HepG2 (cell line): Measurements from ENCODE around the gene GDAP1L1. TPM values are rescaled to one million over a fixed set of nuclear protein-coding genes. Genes with fewer than 3 reads are reported as not detected.

Experiments used
- ARNT2 ChIP-seq: sonication (generic); formaldehyde crosslinking; IDR thresholded peaks from 2 replicates; pipeline ENCODE4 v1.8.0; 2022; ENCODE audit warnings: mild to moderate bottlenecking, low read depth, missing genetic modification reagents, moderate library complexity
- ATF7 ChIP-seq, 2 experiments: fragments of 450-650 bp in 1 of 2; sonication (generic) in 1 of 2; formaldehyde crosslinking in 1 of 2; IDR thresholded peaks; 2 replicates each; pipeline versions ENCODE4 v1.4.0 to v1.6.1; 2016 to 2020; ENCODE audit warnings: antibody characterized with exemption in 1 of 2, mild to moderate bottlenecking in 1 of 2, missing genetic modification reagents in 1 of 2
- CBFB ChIP-seq: sonication (generic); formaldehyde crosslinking; IDR thresholded peaks from 2 replicates; pipeline ENCODE4 v1.4.0; 2020; ENCODE audit warnings: missing genetic modification reagents
- HOXA5 ChIP-seq: sonication (generic); formaldehyde crosslinking; IDR thresholded peaks from 2 replicates; pipeline ENCODE4 v1.4.0; 2020; ENCODE audit warnings: missing genetic modification reagents
- NR2F2 ChIP-seq: IDR thresholded peaks from 2 replicates; pipeline ENCODE4 v1.6.1; 2012; ENCODE audit warnings: low read depth, inconsistent platforms, borderline replicate concordance
- RORA ChIP-seq: sonication (generic); formaldehyde crosslinking; IDR thresholded peaks from 2 replicates; pipeline ENCODE4 v1.5.0; 2020; ENCODE audit warnings: mild to moderate bottlenecking, missing genetic modification reagents, moderate library complexity
- SRSF9 ChIP-seq: fragments of 200-400 bp; formaldehyde crosslinking; IDR thresholded peaks from 2 replicates; pipeline ENCODE4 v1.6.1; 2018; ENCODE audit warnings: borderline replicate concordance, mild to moderate bottlenecking, low read depth, low read length; ENCODE audit not compliant: insufficient read depth, poor library complexity, severe bottlenecking
- THYN1 ChIP-seq: sonication (generic); formaldehyde crosslinking; IDR thresholded peaks from 2 replicates; pipeline ENCODE4 v1.8.1; 2023; ENCODE audit warnings: low read depth, mild to moderate bottlenecking, moderate library complexity, missing genetic modification reagents, borderline replicate concordance
- ZBTB1 ChIP-seq: sonication (generic); formaldehyde crosslinking; IDR thresholded peaks from 2 replicates; pipeline ENCODE4 v1.4.0; 2020; ENCODE audit warnings: missing genetic modification reagents, borderline replicate concordance
- ZBTB4 ChIP-seq: sonication (generic); formaldehyde crosslinking; IDR thresholded peaks from 2 replicates; pipeline ENCODE4 v1.4.0; 2020; ENCODE audit warnings: missing genetic modification reagents, mild to moderate bottlenecking, borderline replicate concordance
- ZEB1 ChIP-seq: IDR thresholded peaks from 2 replicates; pipeline ENCODE4 v1.6.1; 2012; ENCODE audit warnings: mild to moderate bottlenecking, low read depth, inconsistent platforms; ENCODE audit not compliant: insufficient replicate concordance
- ZFP91 ChIP-seq: sonication (generic); formaldehyde crosslinking; IDR thresholded peaks from 2 replicates; pipeline ENCODE4 v1.9.0; 2022; ENCODE audit warnings: missing genetic modification reagents, mild to moderate bottlenecking, borderline replicate concordance
- ZKSCAN1 ChIP-seq: fragments of 150-350 bp; IDR thresholded peaks from 2 replicates; pipeline ENCODE4 v1.6.1; 2014; ENCODE audit warnings: low read length
- ZNF333 ChIP-seq: sonication (generic); formaldehyde crosslinking; IDR thresholded peaks from 2 replicates; pipeline ENCODE4 v1.4.0; 2020; ENCODE audit warnings: mild to moderate bottlenecking, missing genetic modification reagents, borderline replicate concordance
- ZNF800 ChIP-seq: sonication (generic); formaldehyde crosslinking; IDR thresholded peaks from 2 replicates; pipeline ENCODE4 v1.4.0; 2020; ENCODE audit warnings: missing genetic modification reagents
- polyA plus RNA-seq, 8 experiments: library from polyadenylated mRNA; depleted of rRNA in 3 of 8; stranded (reverse) in 7 of 8; unstranded in 1 of 8; fragments of >200 nt; fragmentation: Illumina TruSeq in 4 of 8; extraction: Trizol in 4 of 8; gene quantifications; 2 replicates each; pipeline versions ENCODE4 v1.2.1 to v1.2.3, GENCODE V29; 2011 to 2016; ENCODE audit warnings: low read depth in 4 of 8, missing spikeins in 1 of 8, mixed read lengths in 1 of 8; ENCODE audit not compliant: insufficient read depth in 1 of 8
- total RNA-seq, 5 experiments: library from RNA; depleted of rRNA; stranded (reverse); fragments of >200 nt; fragmentation: Illumina TruSeq; extraction: Trizol; gene quantifications; 2 replicates each; pipeline ENCODE4 v1.2.3, GENCODE V29; 2016; ENCODE audit warnings: low read depth in 1 of 5
- TF ChIP-seq, protein P1 (sequence below): sonication (generic); formaldehyde crosslinking; IDR thresholded peaks from 2 replicates; pipeline ENCODE4 v1.9.0; 2021; ENCODE audit warnings: missing genetic modification reagents, borderline replicate concordance
- TF ChIP-seq, protein P2 (sequence below): sonication (generic); formaldehyde crosslinking; IDR thresholded peaks from 2 replicates; pipeline ENCODE4 v1.5.0; 2020; ENCODE audit warnings: mild to moderate bottlenecking, missing genetic modification reagents

GDAP1L1 gene
- total and polyA plus RNA-seq, 2 of the 13 experiments (the other 11 are each of a cell fraction or from before 2014, with no cell fraction given) = 0.04 TPM; not detected in 1

- TF ChIP-seq ZNF333 (CRISPR knock-in tag) (peak; percentile 99), ZKSCAN1 (0 out of 2 replicates have a peak, but pooled peaks have one; percentile 34), RORA (CRISPR knock-in tag) (no peak), ZBTB1 (CRISPR knock-in tag) (peak; percentile 84; the same call in 1 of the 2 replicates), SRSF9 (no peak), CBFB (CRISPR knock-in tag) (peak; percentile 75), ZEB1 (no peak), ZFP91 (CRISPR knock-in tag) (peak; percentile 91), ZNF800 (peak; percentile 94), ZBTB4 (CRISPR knock-in tag) (no peak), HOXA5 (CRISPR knock-in tag) (peak; percentile 100), ARNT2 (CRISPR knock-in tag) (peak; percentile 98), ATF7 (IDR thresholded peaks at IDR 0.05) (no peak), ATF7 (CRISPR knock-in tag; IDR thresholded peaks at IDR 0.05) (peak; percentile 59; the same call in 1 of the 2 replicates), THYN1 (CRISPR knock-in tag) (no peak), NR2F2 (no peak)
- TF ChIP-seq, protein P1, sequence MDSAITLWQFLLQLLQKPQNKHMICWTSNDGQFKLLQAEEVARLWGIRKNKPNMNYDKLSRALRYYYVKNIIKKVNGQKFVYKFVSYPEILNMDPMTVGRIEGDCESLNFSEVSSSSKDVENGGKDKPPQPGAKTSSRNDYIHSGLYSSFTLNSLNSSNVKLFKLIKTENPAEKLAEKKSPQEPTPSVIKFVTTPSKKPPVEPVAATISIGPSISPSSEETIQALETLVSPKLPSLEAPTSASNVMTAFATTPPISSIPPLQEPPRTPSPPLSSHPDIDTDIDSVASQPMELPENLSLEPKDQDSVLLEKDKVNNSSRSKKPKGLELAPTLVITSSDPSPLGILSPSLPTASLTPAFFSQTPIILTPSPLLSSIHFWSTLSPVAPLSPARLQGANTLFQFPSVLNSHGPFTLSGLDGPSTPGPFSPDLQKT (CRISPR knock-in tag) = peak; percentile 86; the same call in 1 of the 2 replicates
- TF ChIP-seq, protein P2, sequence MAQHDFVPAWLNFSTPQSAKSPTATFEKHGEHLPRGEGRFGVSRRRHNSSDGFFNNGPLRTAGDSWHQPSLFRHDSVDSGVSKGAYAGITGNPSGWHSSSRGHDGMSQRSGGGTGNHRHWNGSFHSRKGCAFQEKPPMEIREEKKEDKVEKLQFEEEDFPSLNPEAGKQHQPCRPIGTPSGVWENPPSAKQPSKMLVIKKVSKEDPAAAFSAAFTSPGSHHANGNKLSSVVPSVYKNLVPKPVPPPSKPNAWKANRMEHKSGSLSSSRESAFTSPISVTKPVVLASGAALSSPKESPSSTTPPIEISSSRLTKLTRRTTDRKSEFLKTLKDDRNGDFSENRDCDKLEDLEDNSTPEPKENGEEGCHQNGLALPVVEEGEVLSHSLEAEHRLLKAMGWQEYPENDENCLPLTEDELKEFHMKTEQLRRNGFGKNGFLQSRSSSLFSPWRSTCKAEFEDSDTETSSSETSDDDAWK (CRISPR knock-in tag) = no peak
Measured at GRCh38 chr20:44247586-44248409, 690 bp downstream of the GDAP1L1 start (continued).
